Glutamatergic neuron (in vitro differentiated cells): ENCODE measurements around the gene BSG. TPM values are rescaled to one million over a fixed set of nuclear protein-coding genes. Genes with fewer than 3 reads are reported as not detected.

Experiments
- DNase-seq: peaks from one replicate; pipeline ENCODE4 v3.0.0; 2022
- H3K27ac Mint-ChIP-seq: one replicate; pipeline ENCODE4 v1.8.0; 2020; ENCODE audit warnings: mild to moderate bottlenecking, mixed read lengths, inconsistent platforms; ENCODE audit not compliant: unreplicated experiment
- H3K27me3 Mint-ChIP-seq: one replicate; pipeline ENCODE4 v1.8.0; 2020; ENCODE audit warnings: mild to moderate bottlenecking, moderate library complexity, mixed read lengths, inconsistent platforms; ENCODE audit not compliant: unreplicated experiment
- H3K36me3 Mint-ChIP-seq: one replicate; pipeline ENCODE4 v1.8.0; 2020; ENCODE audit warnings: mild to moderate bottlenecking, mixed read lengths, inconsistent platforms; ENCODE audit not compliant: unreplicated experiment
- H3K4me1 Mint-ChIP-seq: one replicate; pipeline ENCODE4 v1.8.0; 2020; ENCODE audit warnings: mild to moderate bottlenecking, low read depth, mixed read lengths, inconsistent platforms; ENCODE audit not compliant: unreplicated experiment
- H3K4me3 Mint-ChIP-seq: one replicate; pipeline ENCODE4 v1.8.0; 2020; ENCODE audit warnings: mild to moderate bottlenecking, mixed read lengths, inconsistent platforms; ENCODE audit not compliant: unreplicated experiment
- H3K9me3 Mint-ChIP-seq: one replicate; pipeline ENCODE4 v1.8.0; 2020; ENCODE audit warnings: mild to moderate bottlenecking, moderate library complexity, mixed read lengths, inconsistent platforms; ENCODE audit not compliant: unreplicated experiment
- total RNA-seq: library from RNA; stranded (reverse); fragmentation: NEBNext Ultra II Directional; extraction: Animal tissue kit (Norgen Biotek cat#: 25700); gene quantifications from one replicate; pipeline ENCODE4 v1.2.1, GENCODE V29; 2021; ENCODE audit not compliant: unreplicated experiment
- TF ChIP-seq, protein P1 (sequence below): fragments of 200-600 bp; sonication (generic); IDR thresholded peaks from one replicate; pipeline ENCODE4 v1.5.0; 2021; ENCODE audit not compliant: partially characterized antibody, unreplicated experiment

BSG gene
- total RNA-seq, 1 donor from 2014 or later = 470 TPM

- Mint-ChIP-seq H3K36me3 (no peaks in the 10 kb centered on the region), H3K4me3 (no peak overlapping the region), H3K9me3 (peaks cover 24% of the 10 kb centered on the region), H3K27me3 (peaks cover 16% of the 10 kb centered on the region), H3K4me1 (peaks cover 18% of the 10 kb centered on the region), H3K27ac (no peak overlapping the region)
- no peak for DNase-seq
- TF ChIP-seq, protein P1, sequence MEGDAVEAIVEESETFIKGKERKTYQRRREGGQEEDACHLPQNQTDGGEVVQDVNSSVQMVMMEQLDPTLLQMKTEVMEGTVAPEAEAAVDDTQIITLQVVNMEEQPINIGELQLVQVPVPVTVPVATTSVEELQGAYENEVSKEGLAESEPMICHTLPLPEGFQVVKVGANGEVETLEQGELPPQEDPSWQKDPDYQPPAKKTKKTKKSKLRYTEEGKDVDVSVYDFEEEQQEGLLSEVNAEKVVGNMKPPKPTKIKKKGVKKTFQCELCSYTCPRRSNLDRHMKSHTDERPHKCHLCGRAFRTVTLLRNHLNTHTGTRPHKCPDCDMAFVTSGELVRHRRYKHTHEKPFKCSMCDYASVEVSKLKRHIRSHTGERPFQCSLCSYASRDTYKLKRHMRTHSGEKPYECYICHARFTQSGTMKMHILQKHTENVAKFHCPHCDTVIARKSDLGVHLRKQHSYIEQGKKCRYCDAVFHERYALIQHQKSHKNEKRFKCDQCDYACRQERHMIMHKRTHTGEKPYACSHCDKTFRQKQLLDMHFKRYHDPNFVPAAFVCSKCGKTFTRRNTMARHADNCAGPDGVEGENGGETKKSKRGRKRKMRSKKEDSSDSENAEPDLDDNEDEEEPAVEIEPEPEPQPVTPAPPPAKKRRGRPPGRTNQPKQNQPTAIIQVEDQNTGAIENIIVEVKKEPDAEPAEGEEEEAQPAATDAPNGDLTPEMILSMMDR = no peak
Measured at GRCh38 chr19:570251-570686, 2.1 kb upstream of the BSG start.

DNA sequence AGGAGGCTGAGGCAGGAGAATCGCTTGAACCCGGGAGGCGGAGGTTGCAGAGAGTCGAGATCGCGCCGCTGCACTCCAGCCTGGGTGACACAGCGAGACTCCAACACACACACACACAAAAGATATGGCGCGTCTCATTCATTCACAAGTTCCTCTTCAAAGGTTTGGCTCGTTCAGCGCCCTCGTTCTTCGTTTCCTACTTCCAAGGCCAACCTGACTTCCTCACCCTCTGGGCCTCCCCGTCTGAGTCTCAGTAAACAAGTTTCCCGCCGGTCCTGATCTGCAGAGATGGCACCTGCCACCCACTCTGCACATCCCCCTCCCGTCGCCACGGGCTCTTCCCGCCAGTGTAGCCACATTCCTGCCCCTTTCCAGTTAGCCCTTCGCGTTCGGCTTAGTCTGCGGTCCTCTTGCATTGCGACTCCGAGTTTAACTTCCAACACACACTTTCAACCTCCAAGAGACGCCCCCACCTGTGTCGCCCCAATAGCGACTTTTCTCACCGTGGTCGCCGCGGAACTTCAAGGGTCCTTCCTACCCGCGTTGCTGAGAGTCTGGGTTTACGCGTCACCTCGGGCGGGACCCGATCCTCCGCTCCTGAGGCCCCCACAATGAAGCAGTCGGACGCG, 1.3 kb upstream of the BSG start:
- Mint-ChIP-seq H3K27ac (peak overlapping the region; percentile 9), H3K4me3 (peak overlapping the region; percentile 94), H3K4me1 (peaks cover 18% of the 10 kb centered on the region), H3K36me3 (no peaks in the 10 kb centered on the region), H3K27me3 (peaks cover 16% of the 10 kb centered on the region), H3K9me3 (peaks cover 24% of the 10 kb centered on the region)
- TF ChIP-seq, protein P1 = no peak
- DNase-seq = no peak

DNA sequence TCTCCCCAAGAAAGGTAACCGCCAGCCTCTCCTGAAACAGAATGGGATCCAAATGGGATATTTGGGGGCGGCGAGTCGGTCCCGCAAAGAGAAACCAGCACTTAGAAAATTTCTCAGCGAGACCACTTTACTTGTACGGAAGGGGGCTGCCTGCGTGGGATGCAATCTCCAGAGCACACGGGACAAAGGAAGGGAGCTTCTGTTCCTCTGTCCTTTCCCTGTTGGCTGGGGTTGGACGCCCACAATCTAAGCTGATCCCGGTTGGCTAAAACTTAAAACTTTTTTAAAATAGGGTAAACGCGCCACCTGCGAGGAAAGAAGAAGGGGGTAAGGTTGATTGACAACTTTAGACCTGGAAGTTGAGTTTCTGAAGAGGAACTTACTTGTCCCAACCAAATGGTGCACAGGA, 826 bp upstream of the BSG start:
- peaks cover 15% of the 10 kb centered on the region for H3K27me3 Mint-ChIP-seq
- H3K9me3 Mint-ChIP-seq = peaks cover 21% of the 10 kb centered on the region
- H3K4me1 Mint-ChIP-seq = peaks cover 19% of the 10 kb centered on the region
- TF ChIP-seq, protein P1 = no peak
- H3K36me3 Mint-ChIP-seq = no peaks in the 10 kb centered on the region
- H3K4me3 Mint-ChIP-seq = peak overlapping the region; percentile 94
- DNase-seq = no peak
- H3K27ac Mint-ChIP-seq = no peak overlapping the region

DNA sequence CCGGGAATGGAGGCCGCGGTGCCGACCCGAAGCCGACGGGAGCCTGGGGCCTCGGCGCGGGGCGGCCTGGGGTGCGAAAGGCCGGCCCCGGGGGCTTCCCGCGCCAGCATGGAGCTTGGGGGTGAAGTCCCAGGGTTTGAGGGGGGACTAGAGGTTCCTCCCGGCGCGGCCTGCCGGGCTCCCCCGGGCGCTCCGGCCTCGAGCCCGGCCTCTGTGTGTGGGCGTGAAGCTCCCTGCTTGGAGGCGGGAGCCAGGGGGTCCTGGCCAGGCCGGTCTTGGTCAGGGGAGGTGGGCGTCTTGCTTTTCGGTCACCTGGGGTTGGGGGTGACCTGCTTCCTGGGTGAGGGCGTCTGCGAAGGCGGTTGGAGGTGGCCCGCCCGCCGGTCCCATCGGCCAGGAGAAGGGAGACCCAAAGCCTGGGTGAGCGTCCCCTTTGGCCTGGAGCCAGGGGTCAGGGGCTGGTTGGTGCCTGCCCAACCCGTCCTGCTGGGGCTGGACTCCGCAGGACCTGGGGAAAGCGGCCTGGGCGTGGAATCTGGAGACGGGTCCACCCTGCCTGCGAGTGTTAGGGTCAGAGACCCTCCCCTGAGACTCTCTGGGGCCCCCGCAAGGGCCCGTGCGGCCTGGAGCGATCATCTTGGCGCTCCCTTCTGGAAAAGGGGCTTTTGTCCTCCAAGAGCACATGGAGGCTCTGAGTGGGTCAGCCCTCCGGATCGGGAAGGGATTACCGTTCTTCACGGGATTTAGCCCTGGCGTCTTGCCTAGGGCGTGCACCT, 535 bp downstream of the BSG start:
- Mint-ChIP-seq H3K27ac (peak overlapping the region; percentile 77), H3K9me3 (peaks cover 16% of the 10 kb centered on the region)
- TF ChIP-seq, protein P1 = no peak

DNA sequence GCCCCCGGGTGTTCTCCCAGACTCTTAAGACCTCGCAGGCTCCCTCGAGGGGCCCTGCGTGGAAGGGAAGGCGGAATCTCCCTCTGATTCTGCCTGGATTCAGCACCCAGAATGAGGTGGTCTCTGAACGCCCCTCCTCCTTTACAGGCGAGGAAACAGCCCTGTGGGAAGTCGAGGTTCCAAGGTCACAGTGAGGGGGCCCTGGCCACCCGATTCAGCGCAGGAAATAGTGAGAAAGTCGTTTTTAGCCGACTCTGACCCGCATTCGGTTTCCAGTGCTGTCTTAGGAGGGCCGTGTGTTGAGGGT, 1.1 kb downstream of the BSG start:
- Mint-ChIP-seq H3K4me3 (peak overlapping the region; percentile 94), H3K4me1 (peaks cover 21% of the 10 kb centered on the region), H3K9me3 (peaks cover 16% of the 10 kb centered on the region), H3K36me3 (no peaks in the 10 kb centered on the region), H3K27me3 (peaks cover 14% of the 10 kb centered on the region), H3K27ac (peak overlapping the region; percentile 77)
- no peak for DNase-seq
- TF ChIP-seq, protein P1 = no peak

More for the DNA sequence above, 535 bp downstream of the BSG start:
- Mint-ChIP-seq H3K4me1 (peaks cover 21% of the 10 kb centered on the region), H3K27me3 (peaks cover 14% of the 10 kb centered on the region), H3K4me3 (peak overlapping the region; percentile 94), H3K36me3 (no peaks in the 10 kb centered on the region)
- DNase-seq = no peak
